KMS-11 (cell line): ENCODE measurements around the gene DRAM2.
A peak's percentile ranks its signal among the peaks of the same experiment; 100 is the strongest.

Source experiments
- H2AFZ ChIP-seq: fragments of 200-600 bp; sonication (generic); 2 replicates; pipeline ENCODE4 v1.6.1; 2016; ENCODE audit warnings: antibody characterized with exemption, mixed run types, low read depth
- H3K27ac ChIP-seq: fragments of 200-600 bp; sonication (generic); 2 replicates; pipeline ENCODE4 v1.6.1; 2016; ENCODE audit warnings: mild to moderate bottlenecking, mixed run types
- H3K27me3 ChIP-seq: fragments of 200-600 bp; sonication (generic); 2 replicates; pipeline ENCODE4 v1.6.1; 2017; ENCODE audit warnings: mild to moderate bottlenecking, low read depth, mixed run types, moderate library complexity; ENCODE audit not compliant: insufficient read depth
- H3K36me3 ChIP-seq: fragments of 200-600 bp; sonication (generic); 2 replicates; pipeline ENCODE4 v1.6.1; 2017; ENCODE audit warnings: mild to moderate bottlenecking, mixed run types; ENCODE audit not compliant: insufficient read depth
- H3K4me1 ChIP-seq: fragments of 200-600 bp; sonication (generic); 2 replicates; pipeline ENCODE4 v1.6.1; 2016; ENCODE audit warnings: mild to moderate bottlenecking, low read depth, mixed run types; ENCODE audit not compliant: poor library complexity, severe bottlenecking
- H3K4me2 ChIP-seq: fragments of 200-600 bp; sonication (generic); 2 replicates; pipeline ENCODE4 v1.7.0; 2016; ENCODE audit warnings: mild to moderate bottlenecking, mixed run types
- H3K4me3 ChIP-seq: fragments of 200-600 bp; sonication (generic); IDR thresholded peaks from 2 replicates; pipeline ENCODE4 v1.6.1; 2017; ENCODE audit warnings: low read depth, low read length, mixed read lengths; ENCODE audit not compliant: insufficient read depth
- H3K79me2 ChIP-seq: fragments of 200-600 bp; sonication (generic); 2 replicates; pipeline ENCODE4 v1.6.1; 2016; ENCODE audit warnings: low read depth, mixed run types; ENCODE audit not compliant: insufficient read depth
- H3K9ac ChIP-seq: fragments of 200-600 bp; sonication (generic); 2 replicates; pipeline ENCODE4 v1.6.1; 2016; ENCODE audit warnings: mild to moderate bottlenecking, mixed run types
- H4K20me1 ChIP-seq: fragments of 200-600 bp; sonication (generic); 2 replicates; pipeline ENCODE4 v1.6.1; 2016; ENCODE audit warnings: mild to moderate bottlenecking, mixed run types; ENCODE audit not compliant: insufficient read depth
- TF ChIP-seq, protein P1 (sequence below): fragments of 200-600 bp; sonication (generic); conservative IDR thresholded peaks from 2 replicates; pipeline ENCODE4 v1.6.1; 2017; ENCODE audit warnings: low read depth, mild to moderate bottlenecking, antibody characterized with exemption, low read length, moderate library complexity, mixed read lengths

DRAM2 gene

GRCh38 chr1:111139956-111140679, at the start of gene DRAM2, which contains the start of gene CEPT1:
TSS of gene DRAM2 (minus strand) at chr1:111140093. CDS start at chr1:111131554, 8,539 bp downstream.
TSS of gene CEPT1 (plus strand) at chr1:111140223. CDS start at chr1:111147715, 7,492 bp downstream.
- Histone ChIP-seq H3K27me3 (no peaks in the 10 kb centered on the region), H3K79me2 (peaks cover 45% of the 10 kb centered on the region), H3K4me3 (peak within 1 kb of the TSS; percentile 39), H3K4me1 (peaks cover 17% of the 10 kb centered on the region), H3K4me2 (peak within 1 kb of the TSS; percentile 76), H2AFZ (peak within 1 kb of the TSS; percentile 86), H3K9ac (peak within 1 kb of the TSS; percentile 69), H3K27ac (peak within 1 kb of the TSS; percentile 79), H3K36me3 (no peaks in the 10 kb centered on the region), H4K20me1 (no peaks in the 10 kb centered on the region)
- TF ChIP-seq, protein P1, sequence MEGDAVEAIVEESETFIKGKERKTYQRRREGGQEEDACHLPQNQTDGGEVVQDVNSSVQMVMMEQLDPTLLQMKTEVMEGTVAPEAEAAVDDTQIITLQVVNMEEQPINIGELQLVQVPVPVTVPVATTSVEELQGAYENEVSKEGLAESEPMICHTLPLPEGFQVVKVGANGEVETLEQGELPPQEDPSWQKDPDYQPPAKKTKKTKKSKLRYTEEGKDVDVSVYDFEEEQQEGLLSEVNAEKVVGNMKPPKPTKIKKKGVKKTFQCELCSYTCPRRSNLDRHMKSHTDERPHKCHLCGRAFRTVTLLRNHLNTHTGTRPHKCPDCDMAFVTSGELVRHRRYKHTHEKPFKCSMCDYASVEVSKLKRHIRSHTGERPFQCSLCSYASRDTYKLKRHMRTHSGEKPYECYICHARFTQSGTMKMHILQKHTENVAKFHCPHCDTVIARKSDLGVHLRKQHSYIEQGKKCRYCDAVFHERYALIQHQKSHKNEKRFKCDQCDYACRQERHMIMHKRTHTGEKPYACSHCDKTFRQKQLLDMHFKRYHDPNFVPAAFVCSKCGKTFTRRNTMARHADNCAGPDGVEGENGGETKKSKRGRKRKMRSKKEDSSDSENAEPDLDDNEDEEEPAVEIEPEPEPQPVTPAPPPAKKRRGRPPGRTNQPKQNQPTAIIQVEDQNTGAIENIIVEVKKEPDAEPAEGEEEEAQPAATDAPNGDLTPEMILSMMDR, result no peak

DNA sequence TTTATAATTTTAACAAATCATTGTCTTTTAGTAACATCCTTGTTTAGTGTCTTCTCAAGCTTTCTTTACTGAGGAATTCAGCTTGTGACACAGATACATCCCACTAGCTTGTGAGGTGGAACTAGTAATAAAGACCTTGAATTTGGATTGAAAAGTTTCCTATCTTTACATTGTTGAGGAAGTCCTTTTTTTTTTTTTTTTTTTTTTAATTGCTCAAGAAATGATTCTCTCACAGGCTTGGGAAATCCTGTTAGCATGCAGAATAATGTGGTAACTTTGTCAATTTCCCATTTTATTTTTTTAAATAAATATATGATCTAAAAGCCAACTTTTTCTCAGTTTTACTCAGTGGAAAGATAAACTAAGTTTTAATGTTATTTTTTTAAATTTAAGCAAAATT, 44.8 kb upstream of the DRAM2 start:
- H4K20me1 ChIP-seq, result no peaks in the 10 kb centered on the region
- H3K27me3 ChIP-seq, result no peaks in the 10 kb centered on the region
- no peak overlapping the region for H3K4me3 ChIP-seq
- no peaks in the 10 kb centered on the region for H3K79me2 ChIP-seq
- H3K4me1 ChIP-seq, result no peaks in the 10 kb centered on the region
- H3K4me2 ChIP-seq, result no peak overlapping the region
- H3K27ac ChIP-seq, result no peak overlapping the region
- TF ChIP-seq, protein P1, result no peak
- no peak overlapping the region for H3K9ac ChIP-seq
- no peak overlapping the region for H2AFZ ChIP-seq
- no peaks in the 10 kb centered on the region for H3K36me3 ChIP-seq

DNA sequence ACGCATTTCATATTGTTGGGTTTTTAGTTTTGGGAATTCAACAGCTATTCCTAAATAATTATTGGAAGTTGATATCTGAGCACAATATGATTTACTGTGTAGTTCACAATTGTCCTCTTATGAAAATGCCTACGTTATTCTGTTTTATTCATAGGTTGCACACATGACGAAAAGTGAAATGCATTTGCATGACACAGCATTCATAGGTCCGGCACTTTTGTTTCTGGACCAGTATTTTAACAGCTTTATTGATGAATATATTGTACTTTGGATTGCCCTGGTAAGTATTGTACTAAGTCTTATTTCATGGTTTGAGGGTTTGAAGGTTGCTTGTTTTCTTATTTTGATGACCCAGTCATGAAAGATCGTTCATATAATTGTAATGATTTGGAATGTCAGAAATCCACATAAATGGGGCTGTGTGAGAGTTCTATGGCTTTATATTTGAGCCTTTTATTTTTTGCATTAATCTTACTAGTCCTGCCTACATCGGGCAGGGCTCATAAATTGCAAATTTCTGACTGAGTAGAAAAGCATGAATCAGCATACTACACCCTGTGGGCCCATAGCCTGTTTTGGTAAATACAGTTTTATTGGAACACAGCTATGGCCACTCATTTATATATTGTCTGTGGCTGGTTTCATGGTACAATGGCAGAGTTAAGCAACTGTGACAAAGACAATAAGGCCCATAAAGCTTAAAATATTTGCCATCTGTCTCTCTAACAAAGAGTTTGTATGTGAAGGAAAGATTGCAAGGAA, 43.6 kb upstream of the DRAM2 start:
- TF ChIP-seq, protein P1, result no peak
- no peak overlapping the region for H3K9ac ChIP-seq
- H3K36me3 ChIP-seq, result no peaks in the 10 kb centered on the region
- no peak overlapping the region for H3K4me3 ChIP-seq
- H3K27me3 ChIP-seq, result no peaks in the 10 kb centered on the region
- no peaks in the 10 kb centered on the region for H3K79me2 ChIP-seq
- H2AFZ ChIP-seq, result no peak overlapping the region
- no peak overlapping the region for H3K4me2 ChIP-seq
- H4K20me1 ChIP-seq, result no peaks in the 10 kb centered on the region
- no peak overlapping the region for H3K27ac ChIP-seq
- no peaks in the 10 kb centered on the region for H3K4me1 ChIP-seq

- no peaks in the 10 kb centered on the region for H4K20me1 ChIP-seq
- H3K36me3 ChIP-seq, result no peaks in the 10 kb centered on the region
- no peak overlapping the region for H3K9ac ChIP-seq
- no peaks in the 10 kb centered on the region for H3K27me3 ChIP-seq
- TF ChIP-seq, protein P1, result no peak
- no peaks in the 10 kb centered on the region for H3K79me2 ChIP-seq
- no peak overlapping the region for H2AFZ ChIP-seq
- H3K4me2 ChIP-seq, result no peak overlapping the region
- H3K4me1 ChIP-seq, result no peaks in the 10 kb centered on the region
- no peak overlapping the region for H3K27ac ChIP-seq
- H3K4me3 ChIP-seq, result no peak overlapping the region
Measured at GRCh38 chr1:111182052-111182451, 42.2 kb upstream of the DRAM2 start.
